ENCODE measurements around the gene LUC7L.

Gene LUC7L

GRCh38 chr16:245105-245504 lies 15.9 kb upstream of the LUC7L start:
- TF ChIP-seq TEAD4 (IDR thresholded peaks at IDR 0.05): no peak
- no peak for TF ChIP-seq EGR1 (IDR thresholded peaks at IDR 0.05)
- no peak for TF ChIP-seq RAD21 (IDR thresholded peaks at IDR 0.05; ENCODE audit: low read depth)

- no peak for TF ChIP-seq TCF12 (IDR thresholded peaks at IDR 0.05; ENCODE audit: low read depth)
- TF ChIP-seq EGR1 (IDR thresholded peaks at IDR 0.05): no peak
- no peak for TF ChIP-seq ZBTB7A (IDR thresholded peaks at IDR 0.05; ENCODE audit: low read depth)
- TF ChIP-seq YY1 (IDR thresholded peaks at IDR 0.05; ENCODE audit: low read depth): no peak
- TF ChIP-seq EP300 (IDR thresholded peaks at IDR 0.05; ENCODE audit: borderline replicate concordance): no peak
- no peak for TF ChIP-seq NFIC (IDR thresholded peaks at IDR 0.05)
Observed at GRCh38 chr16:243348-243747, 14.1 kb upstream of the LUC7L start.

GRCh38 chr16:242281-242680 lies 13.0 kb upstream of the LUC7L start:
- TF ChIP-seq USF1 (IDR thresholded peaks at IDR 0.05): no peak
- TF ChIP-seq TEAD4 (IDR thresholded peaks at IDR 0.05): no peak
- TF ChIP-seq FOXM1 (IDR thresholded peaks at IDR 0.05; ENCODE audit: borderline replicate concordance, low read depth): no peak
- no peak for TF ChIP-seq REST (IDR thresholded peaks at IDR 0.05; ENCODE audit: low read depth)
- no peak for TF ChIP-seq TAF1 (IDR thresholded peaks at IDR 0.05; ENCODE audit: low read depth)
- no peak for TF ChIP-seq EP300 (IDR thresholded peaks at IDR 0.05; ENCODE audit: borderline replicate concordance)
- TF ChIP-seq YY1 (IDR thresholded peaks at IDR 0.05; ENCODE audit: low read depth): no peak
- no peak for TF ChIP-seq ZBTB7A (IDR thresholded peaks at IDR 0.05; ENCODE audit: low read depth)
- TF ChIP-seq TCF12 (IDR thresholded peaks at IDR 0.05; ENCODE audit: low read depth): no peak
- no peak for TF ChIP-seq CEBPB (IDR thresholded peaks at IDR 0.05)
- TF ChIP-seq MAX (IDR thresholded peaks at IDR 0.05): no peak
- TF ChIP-seq RAD21 (IDR thresholded peaks at IDR 0.05; ENCODE audit: low read depth): no peak
- no peak for TF ChIP-seq NFIC (IDR thresholded peaks at IDR 0.05)
- TF ChIP-seq EGR1 (IDR thresholded peaks at IDR 0.05): no peak
- TF ChIP-seq CREB1 (IDR thresholded peaks at IDR 0.05; ENCODE audit: low read depth): no peak

GRCh38 chr16:240559-240958 lies 11.3 kb upstream of the LUC7L start:
- TF ChIP-seq FOXM1 (IDR thresholded peaks at IDR 0.05; ENCODE audit: borderline replicate concordance, low read depth) (no peak), RAD21 (IDR thresholded peaks at IDR 0.05; ENCODE audit: low read depth) (no peak), CREB1 (IDR thresholded peaks at IDR 0.05; ENCODE audit: low read depth) (no peak), REST (IDR thresholded peaks at IDR 0.05; ENCODE audit: low read depth) (no peak), MAX (IDR thresholded peaks at IDR 0.05) (no peak), TEAD4 (IDR thresholded peaks at IDR 0.05) (no peak), YY1 (IDR thresholded peaks at IDR 0.05; ENCODE audit: low read depth) (no peak), ZBTB7A (IDR thresholded peaks at IDR 0.05; ENCODE audit: low read depth) (no peak)

DNA sequence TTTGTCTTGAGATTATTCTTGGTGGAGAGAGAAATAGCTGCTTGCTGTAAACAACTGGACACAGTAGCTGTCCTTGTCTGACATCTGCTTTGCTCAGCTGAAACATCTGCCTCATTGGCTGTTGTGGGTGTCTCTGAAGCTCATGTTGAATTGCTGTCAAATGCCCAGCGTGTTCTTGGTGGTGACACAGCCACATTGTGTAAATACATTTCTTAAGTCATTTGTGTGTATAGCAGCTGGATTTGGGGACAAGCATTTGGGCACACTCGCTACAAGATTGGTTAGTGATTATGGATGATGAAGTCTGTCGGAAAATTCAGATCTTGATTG lies 10.7 kb upstream of the LUC7L start:
- TF ChIP-seq FOXM1 (IDR thresholded peaks at IDR 0.05; ENCODE audit: borderline replicate concordance, low read depth) (no peak), EP300 (IDR thresholded peaks at IDR 0.05; ENCODE audit: borderline replicate concordance) (no peak), MAX (IDR thresholded peaks at IDR 0.05) (no peak), TEAD4 (IDR thresholded peaks at IDR 0.05) (no peak), TAF1 (IDR thresholded peaks at IDR 0.05; ENCODE audit: low read depth) (no peak), REST (IDR thresholded peaks at IDR 0.05; ENCODE audit: low read depth) (no peak), YY1 (IDR thresholded peaks at IDR 0.05; ENCODE audit: low read depth) (no peak), CREB1 (IDR thresholded peaks at IDR 0.05; ENCODE audit: low read depth) (no peak), EGR1 (IDR thresholded peaks at IDR 0.05) (no peak), USF1 (IDR thresholded peaks at IDR 0.05) (no peak), RAD21 (IDR thresholded peaks at IDR 0.05; ENCODE audit: low read depth) (no peak), CEBPB (IDR thresholded peaks at IDR 0.05) (no peak), ZBTB7A (IDR thresholded peaks at IDR 0.05; ENCODE audit: low read depth) (no peak), NFIC (IDR thresholded peaks at IDR 0.05) (no peak), TCF12 (IDR thresholded peaks at IDR 0.05; ENCODE audit: low read depth) (no peak)
